CD4-positive, alpha-beta memory T cell (primary cell): ENCODE results near the gene CMIP. TPM values are rescaled to one million over a fixed set of nuclear protein-coding genes. Genes with fewer than 3 reads are reported as not detected.
A peak's percentile ranks its signal among the peaks of the same experiment; 100 is the strongest.

ENCODE experiments used
- CTCF ChIA-PET: fragments of 350-600 bp; sonication (Branson Sonifier 250); formaldehyde crosslinking; loops from one replicate; lab custom pipeline; 2021; ENCODE audit warnings: inconsistent platforms; ENCODE audit not compliant: partially characterized antibody; lab: Charles Lee
- POLR2A ChIA-PET: fragments of 350-600 bp; sonication (Branson Sonifier 250); formaldehyde crosslinking; loops from one replicate; lab custom pipeline; 2021; ENCODE audit not compliant: partially characterized antibody; lab: Charles Lee
- DNase-seq, 5 donors: peaks; one replicate each; pipeline versions ENCODE4 v3.0.0 to v3.0.0-alpha.2; 2020 to 2022; ENCODE audit warnings: mixed read lengths in 1 of 5
- H3K27ac ChIP-seq: one replicate; pipeline ENCODE4 v1.7.0; 2013; ENCODE audit warnings: low read depth, low read length
- H3K27me3 ChIP-seq: 2 replicates; pipeline ENCODE4 v1.7.0; 2013; ENCODE audit warnings: mild to moderate bottlenecking, low read length, moderate library complexity; ENCODE audit not compliant: insufficient read depth
- H3K36me3 ChIP-seq: 2 replicates; pipeline ENCODE4 v1.7.0; 2013; ENCODE audit warnings: mild to moderate bottlenecking, low read length, moderate library complexity; ENCODE audit not compliant: insufficient read depth
- H3K4me1 ChIP-seq: 2 replicates; pipeline ENCODE4 v1.7.0; 2013; ENCODE audit warnings: mild to moderate bottlenecking, low read length, moderate library complexity; ENCODE audit not compliant: insufficient read depth
- H3K4me3 ChIP-seq, 2 donors: one replicate each; pipeline ENCODE4 v1.7.0; 2013; ENCODE audit warnings: low read length in 2 of 2, mild to moderate bottlenecking in 1 of 2
- H3K9me3 ChIP-seq, 2 donors: one replicate each; pipeline ENCODE4 v1.7.0; 2013; ENCODE audit warnings: low read length in 2 of 2, control low read depth in 1 of 2; ENCODE audit not compliant: control insufficient read depth in 1 of 2
- H3K27ac Mint-ChIP-seq, 7 donors: one replicate each; pipeline ENCODE4 v1.8.0; 2020 to 2021; ENCODE audit warnings: mixed read lengths in 7 of 7, mild to moderate bottlenecking in 6 of 7, inconsistent platforms in 3 of 7, moderate library complexity in 3 of 7
- H3K27me3 Mint-ChIP-seq, 2 donors: one replicate each; pipeline ENCODE4 v1.8.0; 2020 to 2021; ENCODE audit warnings: mixed read lengths in 2 of 2
- H3K36me3 Mint-ChIP-seq, 2 donors: one replicate each; pipeline ENCODE4 v1.8.0; 2020 to 2021; ENCODE audit warnings: mixed read lengths in 2 of 2, inconsistent platforms in 1 of 2, mild to moderate bottlenecking in 1 of 2
- H3K4me1 Mint-ChIP-seq, 4 donors: one replicate each; pipeline ENCODE4 v1.8.0; 2020 to 2021; ENCODE audit warnings: mixed read lengths in 4 of 4, mild to moderate bottlenecking in 1 of 4
- H3K4me3 Mint-ChIP-seq, 8 donors: one replicate each; pipeline ENCODE4 v1.8.0; 2020 to 2021; ENCODE audit warnings: mixed read lengths in 8 of 8, mild to moderate bottlenecking in 7 of 8, moderate library complexity in 6 of 8, inconsistent platforms in 3 of 8
- H3K9me3 Mint-ChIP-seq, 8 donors: one replicate each; pipeline ENCODE4 v1.8.0; 2020 to 2021; ENCODE audit warnings: mixed read lengths in 8 of 8, mild to moderate bottlenecking in 5 of 8, inconsistent platforms in 3 of 8, moderate library complexity in 1 of 8
- intact Hi-C: fragments of 100-400 bp; cut with micrococcal nuclease; formaldehyde crosslinking; loops from one replicate; pipeline ENCODE4 v1.15.1; 2023
- polyA plus RNA-seq, 2 donors: library from polyadenylated mRNA; unstranded; fragments of 300-500 nt; fragmentation: Illumina TruSeq; gene quantifications; one replicate each; pipeline ENCODE4 v1.2.3, GENCODE V29; 2021
- total RNA-seq, 2 experiments: library from RNA; stranded (reverse); gene quantifications; one replicate each; pipeline ENCODE4 v1.2.3, GENCODE V29; 2021

The CMIP gene
- total and polyA plus RNA-seq, 4 experiments from 2014 or later: 0.84 to 36.4 (median 33.2) TPM; not detected in 1

- Mint-ChIP-seq H3K4me1 (peaks cover 0 to 9% (median 3%) of the 10 kb centered on the region in 4 donors), H3K36me3 (peaks cover 17 to 42% of the 10 kb centered on the region in 2 donors), H3K9me3 (no peaks in the 10 kb centered on the region), H3K27me3 (no peaks in the 10 kb centered on the region), H3K4me3 (no peak overlapping the region), H3K27ac (peak overlapping the region in 3 of 7 donors; percentile 25 to 60 (median 44))
- H3K9me3 ChIP-seq: no peaks in the 10 kb centered on the region
- no peaks in the 10 kb centered on the region for H3K27me3 ChIP-seq
- H3K36me3 ChIP-seq: no peaks in the 10 kb centered on the region
- H3K27ac ChIP-seq: no peak overlapping the region
- H3K4me3 ChIP-seq: no peak overlapping the region
- no peaks in the 10 kb centered on the region for H3K4me1 ChIP-seq
- CTCF ChIA-PET: interaction anchor here (1.4 kb wide), 1 partner anchor 48 kb away, joined by 3 read pairs; no protein-coding TSS in a partner anchor
- DNase-seq: no peak
- intact Hi-C loops: no loop called here
- POLR2A ChIA-PET: interaction anchor here (1.3 kb wide), 1 partner anchor 9 kb away, joined by 4 read pairs; no protein-coding TSS in a partner anchor
Observed at GRCh38 chr16:81607805-81608522, 163.4 kb downstream of the CMIP start.

- no peak for DNase-seq
- no peaks in the 10 kb centered on the region for H3K9me3 ChIP-seq
- Mint-ChIP-seq H3K27ac (peak overlapping the region in 5 of 7 donors; percentile 12 to 79 (median 44)), H3K9me3 (no peaks in the 10 kb centered on the region), H3K36me3 (peaks cover 17 to 42% of the 10 kb centered on the region in 2 donors), H3K4me3 (no peak overlapping the region), H3K27me3 (no peaks in the 10 kb centered on the region), H3K4me1 (peaks cover 0 to 9% (median 2%) of the 10 kb centered on the region in 4 donors)
- ChIA-PET POLR2A (no interaction called here), CTCF (interaction anchor here (1.4 kb wide), 1 partner anchor 47 kb away, joined by 3 read pairs; no protein-coding TSS in a partner anchor)
- no peak overlapping the region for H3K4me3 ChIP-seq
- intact Hi-C loops: no loop called here
- H3K4me1 ChIP-seq: no peaks in the 10 kb centered on the region
- H3K27ac ChIP-seq: no peak overlapping the region
- H3K27me3 ChIP-seq: no peaks in the 10 kb centered on the region
- H3K36me3 ChIP-seq: no peaks in the 10 kb centered on the region
Observed at GRCh38 chr16:81608523-81609209, 164.1 kb downstream of the CMIP start.

- Histone ChIP-seq H3K36me3 (no peaks in the 10 kb centered on the region), H3K4me1 (no peaks in the 10 kb centered on the region), H3K9me3 (no peaks in the 10 kb centered on the region), H3K4me3 (no peak overlapping the region), H3K27ac (no peak overlapping the region), H3K27me3 (no peaks in the 10 kb centered on the region)
- Mint-ChIP-seq H3K9me3 (no peaks in the 10 kb centered on the region), H3K4me1 (peaks cover 0 to 9% (median 2%) of the 10 kb centered on the region in 4 donors), H3K36me3 (peaks cover 17 to 42% of the 10 kb centered on the region in 2 donors), H3K4me3 (no peak overlapping the region), H3K27ac (peak overlapping the region; percentile 17 to 85 (median 59)), H3K27me3 (no peaks in the 10 kb centered on the region)
- DNase-seq: no peak
- ChIA-PET POLR2A (no interaction called here), CTCF (interaction anchor here (1.4 kb wide), 1 partner anchor 46 kb away, joined by 3 read pairs; no protein-coding TSS in a partner anchor)
- intact Hi-C loops: no loop called here
Observed at GRCh38 chr16:81609323-81609892, 164.8 kb downstream of the CMIP start.

- POLR2A ChIA-PET: no interaction called here
- no peaks in the 10 kb centered on the region for H3K36me3 ChIP-seq
Observed at GRCh38 chr16:81610144-81610842, 165.7 kb downstream of the CMIP start.

GRCh38 chr16:81610936-81611335 lies 166.3 kb downstream of the CMIP start:
- ChIA-PET CTCF (interaction anchor here (1.1 kb wide), 1 partner anchor 12 kb away, joined by 5 read pairs; no protein-coding TSS in a partner anchor), POLR2A (no interaction called here)
- no peak overlapping the region for H3K27ac ChIP-seq
- no peaks in the 10 kb centered on the region for H3K9me3 ChIP-seq
- H3K4me1 ChIP-seq: peaks cover 8% of the 10 kb centered on the region
- no peaks in the 10 kb centered on the region for H3K36me3 ChIP-seq
- no peaks in the 10 kb centered on the region for H3K27me3 Mint-ChIP-seq
- peaks cover 0 to 5% (median 0%) of the 10 kb centered on the region in 4 donors for H3K4me1 Mint-ChIP-seq
- H3K9me3 Mint-ChIP-seq: no peaks in the 10 kb centered on the region
- H3K27ac Mint-ChIP-seq: peak overlapping the region in 4 of 7 donors; percentile 13 to 88 (median 69)
- no peaks in the 10 kb centered on the region for H3K27me3 ChIP-seq
- DNase-seq: no peak
- no peak overlapping the region for H3K4me3 Mint-ChIP-seq
- H3K36me3 Mint-ChIP-seq: peaks cover 17 to 42% of the 10 kb centered on the region in 2 donors
- intact Hi-C loops: no loop called here
- no peak overlapping the region for H3K4me3 ChIP-seq

More at GRCh38 chr16:81610144-81610842, 165.7 kb downstream of the CMIP start:
- no peaks in the 10 kb centered on the region for H3K27me3 Mint-ChIP-seq
- no peaks in the 10 kb centered on the region for H3K9me3 Mint-ChIP-seq
- H3K27ac Mint-ChIP-seq: peak overlapping the region in 4 of 7 donors; percentile 51 to 88 (median 72)
- H3K9me3 ChIP-seq: no peaks in the 10 kb centered on the region
- no peak for DNase-seq
- intact Hi-C loops: no loop called here
- peaks cover 17 to 42% of the 10 kb centered on the region in 2 donors for H3K36me3 Mint-ChIP-seq
- no peak overlapping the region for H3K4me3 ChIP-seq
- no peak overlapping the region for H3K4me3 Mint-ChIP-seq
- no peak overlapping the region for H3K27ac ChIP-seq
- H3K27me3 ChIP-seq: no peaks in the 10 kb centered on the region
- H3K4me1 ChIP-seq: peaks cover 2% of the 10 kb centered on the region
- H3K4me1 Mint-ChIP-seq: peaks cover 0 to 5% (median 2%) of the 10 kb centered on the region in 4 donors
- CTCF ChIA-PET: interaction anchor here (1.1 kb wide), 1 partner anchor 12 kb away, joined by 5 read pairs; no protein-coding TSS in a partner anchor

GRCh38 chr16:81611721-81612120 lies 167.1 kb downstream of the CMIP start:
- H3K27me3 Mint-ChIP-seq: no peaks in the 10 kb centered on the region
- no peak overlapping the region for H3K4me3 Mint-ChIP-seq
- H3K4me1 Mint-ChIP-seq: peaks cover 0 to 8% (median 6%) of the 10 kb centered on the region in 4 donors
- H3K9me3 Mint-ChIP-seq: no peaks in the 10 kb centered on the region
- peak overlapping the region in 6 of 7 donors; percentile 14 to 91 (median 84) for H3K27ac Mint-ChIP-seq
- H3K4me1 ChIP-seq: peaks cover 16% of the 10 kb centered on the region
- CTCF ChIA-PET: interaction anchor here (1.2 to 1.8 kb wide), 2 partner anchors 10 to 12 kb away, joined by 4 to 5 read pairs; no protein-coding TSS in a partner anchor
- H3K4me3 ChIP-seq: no peak overlapping the region
- H3K36me3 Mint-ChIP-seq: peaks cover 15 to 39% of the 10 kb centered on the region in 2 donors
- H3K27ac ChIP-seq: no peak overlapping the region
- H3K27me3 ChIP-seq: no peaks in the 10 kb centered on the region
- no peak for DNase-seq
- H3K9me3 ChIP-seq: no peaks in the 10 kb centered on the region
- POLR2A ChIA-PET: no interaction called here
- H3K36me3 ChIP-seq: no peaks in the 10 kb centered on the region
- intact Hi-C loops: no loop called here
